LNCaP clone FGC (cell line): ENCODE measurements around the gene ASB10.
A peak's percentile ranks its signal among the peaks of the same experiment; 100 is the strongest.

ENCODE experiments used
- DNase-seq: peaks from one replicate; pipeline ENCODE4 v3.0.0-alpha.2; 2011; ENCODE audit warnings: low read depth
- H3K4me3 ChIP-seq: 2 replicates; pipeline ENCODE4 v1.5.1; 2011; ENCODE audit warnings: mild to moderate bottlenecking, low read depth, low read length, control low read depth
- TF ChIP-seq, protein P1 (sequence below): IDR thresholded peaks from 2 replicates; pipeline ENCODE4 v1.5.1; 2012; ENCODE audit warnings: mild to moderate bottlenecking; ENCODE audit not compliant: control insufficient read depth, insufficient read depth; ENCODE audit errors: extremely low read depth

The ASB10 gene

GRCh38 chr7:151225948-151226510, 39.0 kb upstream of the ASB10 start:
- peak overlapping the region; percentile 99 for H3K4me3 ChIP-seq
- no peak for DNase-seq
- TF ChIP-seq, protein P1, sequence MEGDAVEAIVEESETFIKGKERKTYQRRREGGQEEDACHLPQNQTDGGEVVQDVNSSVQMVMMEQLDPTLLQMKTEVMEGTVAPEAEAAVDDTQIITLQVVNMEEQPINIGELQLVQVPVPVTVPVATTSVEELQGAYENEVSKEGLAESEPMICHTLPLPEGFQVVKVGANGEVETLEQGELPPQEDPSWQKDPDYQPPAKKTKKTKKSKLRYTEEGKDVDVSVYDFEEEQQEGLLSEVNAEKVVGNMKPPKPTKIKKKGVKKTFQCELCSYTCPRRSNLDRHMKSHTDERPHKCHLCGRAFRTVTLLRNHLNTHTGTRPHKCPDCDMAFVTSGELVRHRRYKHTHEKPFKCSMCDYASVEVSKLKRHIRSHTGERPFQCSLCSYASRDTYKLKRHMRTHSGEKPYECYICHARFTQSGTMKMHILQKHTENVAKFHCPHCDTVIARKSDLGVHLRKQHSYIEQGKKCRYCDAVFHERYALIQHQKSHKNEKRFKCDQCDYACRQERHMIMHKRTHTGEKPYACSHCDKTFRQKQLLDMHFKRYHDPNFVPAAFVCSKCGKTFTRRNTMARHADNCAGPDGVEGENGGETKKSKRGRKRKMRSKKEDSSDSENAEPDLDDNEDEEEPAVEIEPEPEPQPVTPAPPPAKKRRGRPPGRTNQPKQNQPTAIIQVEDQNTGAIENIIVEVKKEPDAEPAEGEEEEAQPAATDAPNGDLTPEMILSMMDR, result no peak

GRCh38 chr7:151223728-151224127, 36.7 kb upstream of the ASB10 start:
- TF ChIP-seq, protein P1, result no peak
- no peak for DNase-seq
- H3K4me3 ChIP-seq, result no peak overlapping the region

DNA sequence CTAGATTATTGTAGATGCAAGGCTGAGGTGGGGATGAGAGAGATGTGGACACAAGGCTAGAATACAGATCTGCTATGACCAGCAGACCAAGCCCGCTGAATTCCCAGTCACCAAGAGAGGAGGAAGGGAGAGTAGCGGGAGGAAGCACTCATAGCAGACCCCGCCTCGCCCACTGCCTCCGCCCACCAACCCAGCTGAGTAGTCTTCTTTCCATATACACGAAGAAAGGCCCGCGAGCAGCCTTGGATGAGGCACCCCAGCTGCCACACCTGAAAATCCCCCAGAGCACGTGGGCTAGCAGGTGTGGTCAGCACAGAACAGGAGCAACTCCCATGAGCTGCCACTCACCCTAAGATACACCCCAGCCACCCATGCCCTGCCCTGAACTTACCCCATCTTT, 31.1 kb upstream of the ASB10 start:
- DNase-seq, result no peak
- H3K4me3 ChIP-seq, result no peak overlapping the region
- TF ChIP-seq, protein P1, result no peak

- H3K4me3 ChIP-seq, result no peak overlapping the region
- TF ChIP-seq, protein P1, result no peak
- no peak for DNase-seq
Measured at GRCh38 chr7:151215396-151215795, 28.3 kb upstream of the ASB10 start.

DNA sequence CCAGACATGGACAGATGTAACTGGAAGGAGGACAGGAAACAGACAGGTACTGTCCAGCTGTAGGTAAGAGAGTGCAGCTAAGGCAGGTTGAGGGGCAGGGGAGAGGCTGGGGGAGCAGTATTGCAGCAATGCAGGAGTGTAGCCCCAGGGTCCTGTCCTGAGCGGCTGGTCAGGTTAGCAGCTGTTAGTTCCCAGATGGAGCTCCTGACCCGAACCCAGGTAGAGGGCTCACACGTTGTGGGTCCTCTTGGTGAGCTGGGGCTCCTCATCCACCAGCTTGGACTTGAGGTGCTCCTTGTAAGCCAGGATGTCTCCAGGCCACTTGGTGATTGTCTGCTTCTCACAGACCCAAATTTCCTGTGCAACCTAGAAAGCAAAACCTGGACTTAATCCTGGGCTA, 26.8 kb upstream of the ASB10 start:
- DNase-seq, result no peak
- H3K4me3 ChIP-seq, result no peak overlapping the region

GRCh38 chr7:151212626-151213025, 25.6 kb upstream of the ASB10 start:
- no peak for DNase-seq
- TF ChIP-seq, protein P1, result no peak

More for the DNA sequence above, 26.8 kb upstream of the ASB10 start:
- TF ChIP-seq, protein P1, result no peak

DNA sequence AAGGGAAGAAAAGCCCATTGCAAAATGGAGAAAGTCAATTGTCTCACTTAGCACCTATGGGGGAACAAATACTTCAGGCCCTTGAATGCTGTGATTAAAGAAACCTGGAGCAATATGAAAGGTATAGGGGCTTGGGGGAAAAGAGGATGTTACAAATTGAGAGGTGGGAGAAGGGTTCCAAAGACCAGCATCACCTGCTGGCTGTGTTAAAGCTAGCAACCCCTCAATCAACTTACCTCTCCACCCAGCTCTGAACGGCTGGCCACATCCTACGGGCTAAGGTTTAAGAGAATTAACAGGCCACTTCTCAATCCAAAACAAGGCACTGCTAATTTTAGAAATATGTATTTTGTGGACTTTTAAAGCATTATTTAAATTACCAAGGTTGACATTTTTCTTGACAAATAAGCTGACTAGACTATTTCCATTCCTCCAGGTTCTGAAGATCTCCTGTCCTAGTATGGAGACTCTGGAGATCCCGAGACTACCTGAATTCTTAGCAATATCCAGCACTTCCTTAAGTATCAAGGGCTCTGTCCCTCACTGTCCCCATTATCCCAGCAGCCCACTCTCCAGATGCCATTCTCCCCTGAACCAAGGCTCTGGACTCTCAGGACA, 24.2 kb upstream of the ASB10 start:
- H3K4me3 ChIP-seq, result no peak overlapping the region
- TF ChIP-seq, protein P1, result no peak
- no peak for DNase-seq

More at GRCh38 chr7:151212626-151213025, 25.6 kb upstream of the ASB10 start:
- H3K4me3 ChIP-seq, result no peak overlapping the region
